B cell (primary cell): ENCODE results near the gene LENG8. TPM values are rescaled to one million over a fixed set of nuclear protein-coding genes. Genes with fewer than 3 reads are reported as not detected.

Experiments used
- ATAC-seq: fragments of 200-7000 bp; cut with Tn5 transposase; one replicate; pipeline ENCODE4 v1.10.0; 2021; ENCODE audit warnings: low read depth, mild to moderate bottlenecking, moderate number of reproducible peaks, moderate library complexity
- CTCF ChIA-PET: fragments of 350-600 bp; sonication (Branson Sonifier 250); formaldehyde crosslinking; loops from one replicate; lab custom pipeline; 2021; ENCODE audit warnings: antibody characterized with exemption, inconsistent platforms; lab: Charles Lee
- POLR2A ChIA-PET: fragments of 350-600 bp; sonication (Branson Sonifier 250); formaldehyde crosslinking; loops from one replicate; lab custom pipeline; 2021; ENCODE audit warnings: antibody characterized with exemption; lab: Charles Lee
- DNase-seq: peaks from one replicate; pipeline ENCODE4 v3.0.0; 2013
- H2AFZ ChIP-seq: 2 replicates; pipeline ENCODE4 v1.6.1; 2012; ENCODE audit warnings: mild to moderate bottlenecking, low read depth, low read length; ENCODE audit not compliant: insufficient read depth, poor library complexity, severe bottlenecking
- H3K27ac ChIP-seq, 2 donors: 1 replicate in 1 of 2; 2 replicates in 1 of 2; pipeline ENCODE4 v1.5.1; 2012 to 2013; ENCODE audit warnings: low read length in 2 of 2, mild to moderate bottlenecking in 2 of 2, moderate library complexity in 1 of 2
- H3K27me3 ChIP-seq, 4 experiments: fragments of 200-600 bp in 1 of 4; sonication (generic) in 1 of 4; replicated peaks in 1 of 4; 1 replicate in 2 of 4; 2 replicates in 2 of 4; pipeline versions ENCODE4 v1.6.1 to v1.7.0; 2013 to 2016; ENCODE audit warnings: low read length in 3 of 4, mild to moderate bottlenecking in 2 of 4, mixed read lengths in 1 of 4, moderate library complexity in 1 of 4; ENCODE audit not compliant: insufficient read depth in 4 of 4, control insufficient read depth in 3 of 4; ENCODE audit errors: control extremely low read depth in 1 of 4
- H3K36me3 ChIP-seq, 2 experiments: replicated peaks in 1 of 2; 1 replicate in 1 of 2; 2 replicates in 1 of 2; pipeline versions ENCODE4 v1.6.1 to v1.7.1; 2013; ENCODE audit warnings: low read length in 1 of 2; ENCODE audit not compliant: insufficient read depth in 2 of 2, control insufficient read depth in 1 of 2; ENCODE audit errors: control extremely low read depth in 1 of 2, extremely low read depth in 1 of 2
- H3K4me1 ChIP-seq, 2 donors: fragments of 200-600 bp in 1 of 2; sonication (generic) in 1 of 2; 1 replicate in 1 of 2; 2 replicates in 1 of 2; pipeline versions ENCODE4 v1.5.1 to v1.6.1; 2013 to 2017; ENCODE audit warnings: low read length in 2 of 2; ENCODE audit not compliant: control insufficient read depth in 2 of 2, insufficient read depth in 2 of 2
- H3K4me2 ChIP-seq: replicated peaks from 2 replicates; pipeline ENCODE3; 2012; ENCODE audit warnings: mild to moderate bottlenecking, low read depth, low read length; ENCODE audit not compliant: poor library complexity, severe bottlenecking
- H3K4me3 ChIP-seq, 5 experiments: fragments of 200-600 bp in 1 of 5; sonication (generic) in 1 of 5; 1 replicate in 3 of 5; 2 replicates in 2 of 5; pipeline versions ENCODE4 v1.5.1 to v1.7.0; 2011 to 2016; ENCODE audit warnings: low read length in 4 of 5, mild to moderate bottlenecking in 4 of 5, low read depth in 2 of 5, control low read depth in 1 of 5, moderate library complexity in 1 of 5; ENCODE audit not compliant: insufficient read depth in 1 of 5; ENCODE audit errors: control extremely low read depth in 1 of 5, extremely low read depth in 1 of 5
- H3K79me2 ChIP-seq: fragments of 200-600 bp; sonication (generic); one replicate; pipeline ENCODE4 v1.6.0; 2016; ENCODE audit warnings: low read length; ENCODE audit not compliant: control insufficient read depth, insufficient read depth
- H3K9ac ChIP-seq: fragments of 200-600 bp; sonication (generic); 2 replicates; pipeline ENCODE4 v1.6.1; 2017; ENCODE audit warnings: mild to moderate bottlenecking, low read length, moderate library complexity
- H3K9me3 ChIP-seq, 3 donors: one replicate each; pipeline versions ENCODE4 v1.6.1 to v1.7.1; 2013; ENCODE audit warnings: low read length in 2 of 3; ENCODE audit not compliant: control insufficient read depth in 2 of 3, insufficient read depth in 1 of 3; ENCODE audit errors: control extremely low read depth in 1 of 3
- H4K20me1 ChIP-seq: 2 replicates; pipeline ENCODE4 v1.6.0; 2012; ENCODE audit warnings: mild to moderate bottlenecking, low read length; ENCODE audit not compliant: insufficient read depth, control insufficient read depth, poor library complexity, severe bottlenecking
- H3K27ac Mint-ChIP-seq: one replicate; pipeline ENCODE4 v1.8.0; 2021; ENCODE audit warnings: mixed read lengths
- H3K27me3 Mint-ChIP-seq: one replicate; pipeline ENCODE4 v1.8.0; 2021; ENCODE audit warnings: mixed read lengths
- H3K4me1 Mint-ChIP-seq: one replicate; pipeline ENCODE4 v1.8.0; 2021; ENCODE audit warnings: mixed read lengths
- H3K4me3 Mint-ChIP-seq: one replicate; pipeline ENCODE4 v1.8.0; 2021; ENCODE audit warnings: mixed read lengths
- H3K9me3 Mint-ChIP-seq: one replicate; pipeline ENCODE4 v1.8.0; 2022; ENCODE audit warnings: mixed read lengths; ENCODE audit not compliant: insufficient read depth
- EZH2 ChIP-seq: IDR thresholded peaks from 2 replicates; pipeline ENCODE4 v1.6.1; 2012; ENCODE audit warnings: borderline replicate concordance, low read depth, mild to moderate bottlenecking, moderate library complexity, low read length; ENCODE audit not compliant: insufficient read depth, poor library complexity, severe bottlenecking
- WGBS: methylation state at CpG from one replicate; pipeline ENCODE4 v1.1.5; 2013; ENCODE audit warnings: missing lambda C conversion rate; ENCODE audit not compliant: insufficient coverage; 5-methylcytosine and 5-hydroxymethylcytosine counted together
- intact Hi-C: fragments of 100-400 bp; cut with micrococcal nuclease; formaldehyde crosslinking; loops from one replicate; pipeline ENCODE4 v1.10.0; 2022
- polyA plus RNA-seq: library from polyadenylated mRNA; depleted of rRNA; stranded (reverse); fragments of >200 nt; gene quantifications from 2 replicates; pipeline ENCODE4 v1.2.3, GENCODE V29; 2012
- total RNA-seq, 2 donors: library from RNA; stranded (reverse); fragments of 120-200 nt in 1 of 2; gene quantifications; 1 replicate in 1 of 2; 2 replicates in 1 of 2; pipeline versions ENCODE4 v1.2.3 to v1.2.4, GENCODE V29; 2013 to 2022
- TF ChIP-seq, protein P1 (sequence below): fragments of 200-600 bp; IDR thresholded peaks from one replicate; pipeline ENCODE4 v1.8.0; 2022; ENCODE audit warnings: antibody characterized with exemption, mild to moderate bottlenecking

The LENG8 gene
- total and polyA plus RNA-seq, 2 donors (not counting 1 experiment from before 2014, with no cell fraction given): 687 to 753 TPM

DNA sequence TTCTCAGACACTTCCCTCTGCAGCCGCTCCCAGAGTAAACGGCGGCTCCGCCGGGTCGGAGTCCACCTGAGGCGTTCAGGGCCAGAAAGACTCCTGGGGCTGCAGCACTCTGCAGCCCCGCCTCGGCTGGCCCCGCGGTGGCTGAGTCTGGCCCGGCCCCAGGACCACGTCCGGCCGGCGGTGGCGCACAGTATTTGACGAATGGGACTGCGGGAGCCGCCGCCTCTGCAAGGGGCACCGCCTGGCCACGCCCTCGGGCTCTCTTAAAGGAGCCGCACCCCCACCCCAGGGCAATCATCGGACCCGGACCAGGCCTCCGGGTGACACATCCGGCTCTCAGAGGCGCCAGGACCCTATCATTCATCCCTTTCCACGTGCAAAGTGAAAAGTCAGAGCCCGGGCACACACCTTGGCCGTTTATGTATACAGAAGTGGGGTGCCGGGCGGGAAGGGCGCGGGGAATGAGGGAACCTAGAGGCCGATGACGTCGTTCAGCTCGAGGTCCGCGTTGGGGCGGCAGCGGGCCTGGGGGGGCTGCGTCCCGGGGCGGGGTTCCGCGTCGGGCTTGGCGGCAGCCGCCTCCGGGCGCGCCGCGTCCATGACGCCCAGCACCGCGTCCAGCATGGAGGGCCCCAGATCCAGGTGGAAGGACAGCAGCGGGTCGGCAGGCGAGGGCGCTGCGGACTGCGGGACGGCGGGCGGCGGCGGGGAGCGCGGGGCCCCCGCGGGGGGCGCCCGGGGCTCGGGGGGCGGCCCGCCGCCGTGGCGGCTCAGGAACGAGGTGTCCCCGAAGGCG is 15.8 kb downstream of the LENG8 start:
- peaks cover 16% of the 10 kb centered on the region for H3K27me3 Mint-ChIP-seq
- 9% methylated on average over 83 of the region's 87 CpGs for WGBS
- intact Hi-C loops: loop anchor here (1.0 to 5.0 kb wide), 4 partner anchors 47 to 598 kb away; partner anchors contain the start of genes CNOT3 and MYADM

More for the DNA sequence above, 15.8 kb downstream of the LENG8 start:
- H3K36me3 ChIP-seq: peaks cover 0 to 19% of the 10 kb centered on the region in 2 experiments
- POLR2A ChIA-PET: interaction anchor here (0.6 kb wide), 1 partner anchor 199 kb away, joined by 8 read pairs; no protein-coding TSS in a partner anchor
- CTCF ChIA-PET: no interaction called here
- H3K4me3 Mint-ChIP-seq: peak overlapping the region; percentile 91
- peaks cover 30% of the 10 kb centered on the region for H4K20me1 ChIP-seq
- peak overlapping the region; percentile 81 for H3K9ac ChIP-seq
- peak overlapping the region; percentile 93 for H3K27ac Mint-ChIP-seq
- peak overlapping the region; percentile 65 to 88 (median 74) for H3K4me3 ChIP-seq
- peak; percentile 82 for DNase-seq
- H3K9me3 ChIP-seq: peaks cover 0 to 26% (median 0%) of the 10 kb centered on the region in 3 donors
- peak; percentile 48 for ATAC-seq
- peaks cover 16 to 29% of the 10 kb centered on the region in 2 donors for H3K4me1 ChIP-seq
- H3K27me3 ChIP-seq: peaks cover 0 to 13% (median 3%) of the 10 kb centered on the region in 4 experiments
- TF ChIP-seq, protein P1, sequence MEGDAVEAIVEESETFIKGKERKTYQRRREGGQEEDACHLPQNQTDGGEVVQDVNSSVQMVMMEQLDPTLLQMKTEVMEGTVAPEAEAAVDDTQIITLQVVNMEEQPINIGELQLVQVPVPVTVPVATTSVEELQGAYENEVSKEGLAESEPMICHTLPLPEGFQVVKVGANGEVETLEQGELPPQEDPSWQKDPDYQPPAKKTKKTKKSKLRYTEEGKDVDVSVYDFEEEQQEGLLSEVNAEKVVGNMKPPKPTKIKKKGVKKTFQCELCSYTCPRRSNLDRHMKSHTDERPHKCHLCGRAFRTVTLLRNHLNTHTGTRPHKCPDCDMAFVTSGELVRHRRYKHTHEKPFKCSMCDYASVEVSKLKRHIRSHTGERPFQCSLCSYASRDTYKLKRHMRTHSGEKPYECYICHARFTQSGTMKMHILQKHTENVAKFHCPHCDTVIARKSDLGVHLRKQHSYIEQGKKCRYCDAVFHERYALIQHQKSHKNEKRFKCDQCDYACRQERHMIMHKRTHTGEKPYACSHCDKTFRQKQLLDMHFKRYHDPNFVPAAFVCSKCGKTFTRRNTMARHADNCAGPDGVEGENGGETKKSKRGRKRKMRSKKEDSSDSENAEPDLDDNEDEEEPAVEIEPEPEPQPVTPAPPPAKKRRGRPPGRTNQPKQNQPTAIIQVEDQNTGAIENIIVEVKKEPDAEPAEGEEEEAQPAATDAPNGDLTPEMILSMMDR: no peak
- TF ChIP-seq EZH2: no peak
- peak overlapping the region; percentile 84 to 85 for H3K27ac ChIP-seq
- H3K9me3 Mint-ChIP-seq: no peaks in the 10 kb centered on the region
- peaks cover 19% of the 10 kb centered on the region for H3K4me1 Mint-ChIP-seq
- peak overlapping the region; percentile 81 for H2AFZ ChIP-seq
- peaks cover 2% of the 10 kb centered on the region for H3K79me2 ChIP-seq
- H3K4me2 ChIP-seq: peak overlapping the region; percentile 100
